Immature natural killer cell (primary cell): Measurements from ENCODE around the gene POC1B. TPM values are rescaled to one million over a fixed set of nuclear protein-coding genes. Genes with fewer than 3 reads are reported as not detected.

Experiments used
- DNase-seq, 3 donors: peaks; one replicate each; pipeline ENCODE4 v3.0.0; 2022; ENCODE audit warnings: mixed read lengths in 1 of 3
- H3K27ac Mint-ChIP-seq, 6 donors: one replicate each; pipeline ENCODE4 v1.8.0; 2020; ENCODE audit warnings: mixed read lengths in 6 of 6, mild to moderate bottlenecking in 5 of 6, inconsistent platforms in 4 of 6, moderate library complexity in 3 of 6
- H3K27me3 Mint-ChIP-seq, 3 donors: one replicate each; pipeline ENCODE4 v1.8.0; 2020 to 2021; ENCODE audit warnings: low read depth in 3 of 3, mild to moderate bottlenecking in 3 of 3, mixed read lengths in 3 of 3, moderate library complexity in 3 of 3, inconsistent platforms in 1 of 3
- H3K36me3 Mint-ChIP-seq, 3 donors: one replicate each; pipeline ENCODE4 v1.8.0; 2020; ENCODE audit warnings: mixed read lengths in 3 of 3, inconsistent platforms in 2 of 3, mild to moderate bottlenecking in 2 of 3
- H3K4me1 Mint-ChIP-seq, 2 donors: one replicate each; pipeline ENCODE4 v1.8.0; 2020; ENCODE audit warnings: inconsistent platforms in 2 of 2, mild to moderate bottlenecking in 2 of 2, mixed read lengths in 2 of 2, moderate library complexity in 1 of 2
- H3K4me3 Mint-ChIP-seq, 5 donors: one replicate each; pipeline ENCODE4 v1.8.0; 2020; ENCODE audit warnings: mild to moderate bottlenecking in 5 of 5, mixed read lengths in 5 of 5, inconsistent platforms in 3 of 5, moderate library complexity in 3 of 5
- H3K9me3 Mint-ChIP-seq, 6 donors: one replicate each; pipeline ENCODE4 v1.8.0; 2020; ENCODE audit warnings: mild to moderate bottlenecking in 6 of 6, mixed read lengths in 6 of 6, inconsistent platforms in 4 of 6, moderate library complexity in 3 of 6
- polyA plus RNA-seq, 3 donors: library from polyadenylated mRNA; unstranded; fragments of 300-500 nt; fragmentation: Illumina TruSeq; gene quantifications; one replicate each; pipeline ENCODE4 v1.2.3, GENCODE V29; 2021

POC1B gene
- 10 to 100 TPM; 57.0 to 85.1 (median 57.9) TPM for polyA plus RNA-seq

DNA sequence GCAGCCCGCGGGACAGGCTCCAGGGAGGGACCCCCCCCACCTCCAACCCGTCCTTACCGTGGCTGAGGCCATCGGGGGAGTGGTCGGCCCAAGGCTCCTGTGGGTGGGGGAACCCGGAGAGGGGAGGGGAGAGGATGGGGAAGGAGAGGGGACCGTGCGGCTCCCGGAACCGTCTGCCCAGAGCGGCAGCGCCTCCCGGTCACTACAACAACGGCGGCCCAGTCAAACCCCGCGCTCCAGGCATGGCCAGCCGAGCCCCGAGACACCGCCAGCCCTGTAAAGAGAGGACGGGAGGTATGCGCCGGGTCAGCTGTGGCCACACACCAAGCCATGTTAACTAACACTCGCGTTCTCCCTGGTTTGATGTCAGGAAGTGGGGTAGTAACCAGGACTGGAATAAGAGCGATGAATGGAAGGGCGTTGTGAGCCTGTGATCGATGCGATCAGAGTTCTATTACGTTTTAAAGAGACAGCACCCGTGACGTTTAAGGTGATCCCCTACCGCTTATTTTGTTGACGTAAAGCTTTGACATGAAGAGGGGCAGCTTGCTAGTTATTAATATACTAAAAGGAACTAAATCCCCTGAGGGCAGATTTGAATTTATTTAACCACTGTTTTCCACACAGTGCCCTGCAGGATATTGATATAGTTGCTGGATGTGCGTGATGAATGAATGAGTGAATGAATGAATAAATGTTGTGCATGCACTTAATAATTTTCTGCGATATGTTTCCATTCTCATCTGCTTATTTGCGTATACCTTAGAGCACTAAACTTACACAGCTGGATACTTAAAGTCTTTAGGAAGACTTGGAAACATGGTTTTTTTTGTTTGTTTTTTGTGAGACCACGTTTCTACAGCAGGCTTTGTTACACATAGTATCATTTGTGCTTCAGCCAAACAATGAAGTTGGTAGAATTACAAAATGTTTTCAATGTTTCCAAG lies at the start of gene POC1B:
TSS of gene POC1B (minus strand) at position 224 of the 947 bp plus-strand sequence. CDS start at position 72, 152 bp downstream.
- Mint-ChIP-seq H3K27me3 (peaks cover 0 to 4% (median 0%) of the 10 kb centered on the region in 3 donors), H3K27ac (peak within 1 kb of the TSS; percentile 75 to 96 (median 92)), H3K4me1 (peaks cover 50 to 53% of the 10 kb centered on the region in 2 donors), H3K4me3 (peak within 1 kb of the TSS; percentile 95 to 99 (median 98)), H3K36me3 (peaks cover 12 to 19% (median 13%) of the 10 kb centered on the region in 3 donors), H3K9me3 (peaks cover 0 to 1% (median 0%) of the 10 kb centered on the region in 6 donors)
- DNase-seq = peak; percentile 69

GRCh38 chr12:89575374-89575773 lies 49.5 kb upstream of the POC1B start:
- no peaks in the 10 kb centered on the region for H3K9me3 Mint-ChIP-seq
- peaks cover 0 to 4% (median 0%) of the 10 kb centered on the region in 3 donors for H3K36me3 Mint-ChIP-seq
- no peak overlapping the region for H3K4me3 Mint-ChIP-seq
- DNase-seq = no peak
- H3K27ac Mint-ChIP-seq = no peak overlapping the region
- H3K4me1 Mint-ChIP-seq = no peaks in the 10 kb centered on the region
- peaks cover 0 to 2% (median 0%) of the 10 kb centered on the region in 3 donors for H3K27me3 Mint-ChIP-seq

DNA sequence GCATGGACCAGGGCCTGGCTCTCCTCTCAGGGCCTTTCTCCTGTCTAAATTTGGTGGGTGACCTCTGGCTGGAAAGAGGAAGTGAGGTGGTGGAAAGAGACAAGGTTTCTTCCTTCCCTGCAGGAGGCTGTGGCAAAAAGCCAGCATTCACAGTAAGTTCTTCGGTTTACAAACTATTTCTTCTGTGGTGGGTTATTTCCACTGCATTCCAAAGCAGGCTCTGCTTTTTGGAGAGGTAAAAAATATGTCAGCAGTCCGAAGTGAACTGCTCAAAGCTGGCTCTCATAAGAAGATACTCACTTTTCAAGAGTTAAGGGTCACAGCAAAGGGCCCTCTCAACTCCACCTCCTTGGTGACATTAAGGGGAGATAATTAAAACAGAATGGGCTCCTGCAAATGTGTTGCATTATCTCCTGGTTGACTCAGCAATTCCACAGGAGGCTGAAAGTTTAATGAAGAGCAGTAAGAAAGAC lies 48.9 kb upstream of the POC1B start:
- no peak overlapping the region for H3K27ac Mint-ChIP-seq
- DNase-seq = no peak
- no peak overlapping the region for H3K4me3 Mint-ChIP-seq
- H3K4me1 Mint-ChIP-seq = no peaks in the 10 kb centered on the region
- H3K9me3 Mint-ChIP-seq = no peaks in the 10 kb centered on the region
- peaks cover 0 to 2% (median 0%) of the 10 kb centered on the region in 3 donors for H3K27me3 Mint-ChIP-seq
- peaks cover 0 to 4% (median 0%) of the 10 kb centered on the region in 3 donors for H3K36me3 Mint-ChIP-seq

- Mint-ChIP-seq H3K27me3 (no peaks in the 10 kb centered on the region), H3K36me3 (peaks cover 0 to 7% (median 4%) of the 10 kb centered on the region in 3 donors), H3K9me3 (no peaks in the 10 kb centered on the region), H3K27ac (no peak overlapping the region), H3K4me3 (no peak overlapping the region), H3K4me1 (no peaks in the 10 kb centered on the region)
- no peak for DNase-seq
Measured at GRCh38 chr12:89573051-89573810, 47.4 kb upstream of the POC1B start.

DNA sequence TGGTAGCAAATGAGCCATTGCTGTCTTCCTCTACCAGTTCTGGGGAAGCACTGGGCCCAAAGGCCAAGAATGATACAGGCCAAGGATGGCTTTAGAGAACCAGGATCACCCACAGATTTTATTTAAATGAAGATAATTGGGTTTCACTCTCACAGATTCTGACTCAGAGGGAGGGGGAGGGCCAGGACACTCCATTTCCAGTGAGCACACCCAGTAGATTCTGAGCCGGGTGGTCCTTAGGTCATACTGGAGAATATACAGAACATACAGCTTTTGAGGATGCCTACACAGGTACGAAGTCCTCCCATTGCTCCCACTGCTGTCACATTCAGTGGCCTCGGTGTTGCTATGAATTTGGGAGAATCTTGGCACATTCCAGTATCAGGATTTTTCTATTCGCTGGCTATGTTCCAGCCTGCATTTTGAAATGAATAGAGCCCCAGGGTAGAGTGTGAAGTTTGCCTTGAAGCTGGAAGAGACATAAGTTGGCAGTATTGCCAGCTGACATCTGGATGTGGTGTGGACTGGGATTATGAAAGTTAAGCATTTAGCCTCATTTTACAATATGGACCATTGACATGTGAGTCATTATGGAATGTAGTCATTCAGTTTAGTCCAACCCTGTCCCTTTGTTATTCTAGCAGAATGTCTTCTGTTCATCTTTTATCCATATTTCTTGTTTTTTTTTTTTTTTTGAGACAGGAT lies 45.8 kb upstream of the POC1B start:
- no peaks in the 10 kb centered on the region for H3K4me1 Mint-ChIP-seq
- peaks cover 0 to 13% (median 8%) of the 10 kb centered on the region in 3 donors for H3K36me3 Mint-ChIP-seq
- no peaks in the 10 kb centered on the region for H3K27me3 Mint-ChIP-seq
- no peak overlapping the region for H3K27ac Mint-ChIP-seq
- H3K9me3 Mint-ChIP-seq = no peaks in the 10 kb centered on the region
- H3K4me3 Mint-ChIP-seq = no peak overlapping the region
- DNase-seq = no peak

DNA sequence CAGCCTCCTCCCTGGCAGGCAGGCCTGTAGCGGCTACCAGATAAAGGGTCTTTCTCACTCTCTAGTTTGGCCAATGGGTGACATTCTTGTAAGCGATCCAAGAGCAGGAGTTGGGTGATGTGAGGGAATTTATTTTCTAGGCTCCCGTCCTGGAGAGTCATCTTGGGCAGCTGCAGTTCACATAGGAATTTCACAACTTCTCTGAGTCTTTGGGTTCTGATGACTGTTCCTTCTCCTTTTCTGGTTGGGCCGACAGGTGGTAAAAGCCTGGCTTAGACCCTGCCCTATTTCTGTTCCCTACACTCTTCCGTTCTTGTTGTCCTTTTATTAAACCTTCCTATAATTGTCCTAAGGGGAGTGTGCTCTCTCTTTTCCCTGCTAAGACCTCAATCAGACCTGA lies 42.6 kb upstream of the POC1B start:
- Mint-ChIP-seq H3K9me3 (no peaks in the 10 kb centered on the region), H3K27ac (no peak overlapping the region), H3K4me1 (no peaks in the 10 kb centered on the region), H3K27me3 (no peaks in the 10 kb centered on the region), H3K36me3 (peaks cover 0 to 18% (median 8%) of the 10 kb centered on the region in 3 donors), H3K4me3 (no peak overlapping the region)
- DNase-seq = no peak

DNA sequence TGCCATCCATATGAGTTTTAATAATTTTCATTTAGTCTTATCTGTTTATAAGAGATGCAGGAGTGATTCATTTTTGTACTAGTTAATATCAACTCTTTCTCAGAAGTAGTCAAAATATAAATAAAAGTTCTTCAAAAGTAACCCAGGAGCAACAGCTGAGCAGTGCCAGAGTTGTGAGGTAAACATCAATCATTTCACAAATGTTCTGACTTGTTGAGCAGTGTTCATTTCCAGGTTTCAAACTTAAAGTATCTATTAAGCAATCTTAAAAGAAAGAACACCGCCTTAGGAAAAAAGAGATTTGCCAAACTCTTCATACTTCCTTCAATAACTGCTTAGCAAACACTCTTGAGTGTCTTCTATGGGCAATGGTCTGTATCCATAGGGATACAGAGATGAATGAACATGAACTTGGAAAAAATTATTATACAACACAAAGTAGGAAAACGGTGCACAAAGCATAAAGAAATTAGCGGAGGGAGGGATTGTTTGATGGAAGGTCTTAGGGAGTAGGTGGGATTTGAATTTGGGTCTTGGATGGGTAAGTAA lies 41.9 kb upstream of the POC1B start:
- H3K9me3 Mint-ChIP-seq = no peaks in the 10 kb centered on the region
- no peaks in the 10 kb centered on the region for H3K27me3 Mint-ChIP-seq
- H3K36me3 Mint-ChIP-seq = peaks cover 0 to 18% (median 8%) of the 10 kb centered on the region in 3 donors
- H3K4me3 Mint-ChIP-seq = no peak overlapping the region
- H3K27ac Mint-ChIP-seq = no peak overlapping the region
- DNase-seq = no peak
- H3K4me1 Mint-ChIP-seq = no peaks in the 10 kb centered on the region

- Mint-ChIP-seq H3K4me3 (no peak overlapping the region), H3K9me3 (no peaks in the 10 kb centered on the region), H3K36me3 (peaks cover 0 to 21% (median 8%) of the 10 kb centered on the region in 3 donors), H3K27me3 (no peaks in the 10 kb centered on the region), H3K27ac (no peak overlapping the region), H3K4me1 (no peaks in the 10 kb centered on the region)
- DNase-seq = no peak
Measured at GRCh38 chr12:89566615-89567014, 40.8 kb upstream of the POC1B start.

DNA sequence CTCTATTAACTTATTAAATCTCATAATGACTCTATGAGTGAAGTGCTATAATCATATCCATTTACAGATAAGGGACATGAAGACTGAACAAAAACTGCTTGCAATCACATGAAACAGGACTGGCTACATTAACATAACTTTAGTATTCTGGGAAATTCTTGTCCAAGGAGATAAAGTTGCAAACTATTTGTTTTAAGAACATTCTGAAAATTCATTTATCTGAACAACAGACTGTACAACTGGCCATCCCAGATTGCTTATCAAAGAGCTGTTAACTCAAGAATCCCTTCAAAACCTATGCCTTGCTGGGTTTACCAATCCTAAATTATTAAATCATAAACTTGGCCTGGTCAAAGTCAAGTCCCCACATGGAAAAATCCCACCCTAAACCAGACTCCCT lies 39.2 kb upstream of the POC1B start:
- Mint-ChIP-seq H3K4me3 (no peak overlapping the region), H3K9me3 (no peaks in the 10 kb centered on the region), H3K4me1 (no peaks in the 10 kb centered on the region)

DNA sequence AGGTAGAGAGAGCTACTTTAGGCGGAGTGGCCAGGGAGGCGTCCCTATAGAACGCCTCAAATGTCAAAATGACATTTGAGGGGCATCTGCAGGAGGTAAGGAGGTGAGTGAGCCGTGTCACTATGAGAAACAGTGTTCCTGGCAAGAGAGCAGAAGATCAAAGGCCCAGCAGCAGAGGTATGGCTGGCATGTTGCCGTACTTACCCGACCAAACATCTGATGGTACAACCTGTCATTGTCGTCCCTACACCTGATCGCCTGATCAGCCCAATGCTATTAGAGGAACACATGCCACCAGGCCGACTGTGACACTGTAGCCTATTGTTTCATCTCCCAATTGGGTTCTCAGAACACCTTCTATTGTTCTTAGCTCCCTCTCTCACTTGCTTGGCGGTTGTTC lies 33.9 kb upstream of the POC1B start:
- Mint-ChIP-seq H3K9me3 (no peaks in the 10 kb centered on the region), H3K36me3 (peaks cover 0 to 8% (median 4%) of the 10 kb centered on the region in 3 donors), H3K4me1 (no peaks in the 10 kb centered on the region), H3K4me3 (no peak overlapping the region), H3K27ac (no peak overlapping the region), H3K27me3 (peaks cover 1 to 4% (median 3%) of the 10 kb centered on the region in 3 donors)
- no peak for DNase-seq

More for the DNA sequence above, 39.2 kb upstream of the POC1B start:
- Mint-ChIP-seq H3K36me3 (peaks cover 0 to 21% (median 4%) of the 10 kb centered on the region in 3 donors), H3K27me3 (peaks cover 0 to 3% (median 0%) of the 10 kb centered on the region in 3 donors), H3K27ac (no peak overlapping the region)
- DNase-seq = no peak

- Mint-ChIP-seq H3K27ac (no peak overlapping the region), H3K4me3 (no peak overlapping the region), H3K36me3 (peaks cover 5 to 8% (median 6%) of the 10 kb centered on the region in 3 donors), H3K9me3 (no peaks in the 10 kb centered on the region), H3K27me3 (peaks cover 3 to 7% (median 3%) of the 10 kb centered on the region in 3 donors), H3K4me1 (no peaks in the 10 kb centered on the region)
- DNase-seq = no peak
Measured at GRCh38 chr12:89556976-89557375, 31.1 kb upstream of the POC1B start.

GRCh38 chr12:89552376-89552775 lies 26.5 kb upstream of the POC1B start:
- Mint-ChIP-seq H3K27me3 (peaks cover 0 to 7% (median 3%) of the 10 kb centered on the region in 3 donors), H3K36me3 (peaks cover 4 to 8% (median 5%) of the 10 kb centered on the region in 3 donors), H3K4me1 (no peaks in the 10 kb centered on the region), H3K9me3 (no peaks in the 10 kb centered on the region), H3K27ac (no peak overlapping the region), H3K4me3 (no peak overlapping the region)
- no peak for DNase-seq

GRCh38 chr12:89551747-89552146 lies 25.9 kb upstream of the POC1B start:
- Mint-ChIP-seq H3K9me3 (no peaks in the 10 kb centered on the region), H3K4me1 (no peaks in the 10 kb centered on the region), H3K4me3 (no peak overlapping the region), H3K36me3 (peaks cover 4 to 8% (median 5%) of the 10 kb centered on the region in 3 donors), H3K27me3 (peaks cover 0 to 5% (median 3%) of the 10 kb centered on the region in 3 donors), H3K27ac (no peak overlapping the region)
- no peak for DNase-seq
